Measurements from ENCODE around the gene RSRP1.
A peak's percentile ranks its signal among the peaks of the same experiment; 100 is the strongest.

GRCh38 chr1:25219661-25220251 lies 27.5 kb downstream of the RSRP1 start:
- TF ChIP-seq POLR2A (IDR thresholded peaks at IDR 0.05; ENCODE audit: borderline replicate concordance, extremely low read depth, insufficient read depth, insufficient read length) (no peak), JUND (IDR thresholded peaks at IDR 0.05) (no peak), CTCF (IDR thresholded peaks at IDR 0.05 in 2 of 3, conservative IDR thresholded peaks at IDR 0.05 in 1 of 3; ENCODE audit: borderline replicate concordance in 1 of 3, insufficient read depth in 1 of 3, low read depth in 2 of 3, low read length in 2 of 3) (no peak), POLR2AphosphoS5 (IDR thresholded peaks at IDR 0.05; ENCODE audit: low read depth, low read length) (no peak), CEBPB (IDR thresholded peaks at IDR 0.05; ENCODE audit: low read depth) (no peak), EZH2 (IDR thresholded peaks at IDR 0.05) (no peak), EGR1 (IDR thresholded peaks at IDR 0.05; ENCODE audit: low read depth) (peak; percentile 60; the same call in 1 of the 2 replicates), MAX (IDR thresholded peaks at IDR 0.05) (no peak)
